ENCODE results near the gene MCC. TPM values are rescaled to one million over a fixed set of nuclear protein-coding genes. Genes with fewer than 3 reads are reported as not detected.

Gene MCC
- total and polyA plus RNA-seq, 2 of the 4 experiments (the other 2 are of a cell fraction) = 5.0 to 20.6 TPM

DNA sequence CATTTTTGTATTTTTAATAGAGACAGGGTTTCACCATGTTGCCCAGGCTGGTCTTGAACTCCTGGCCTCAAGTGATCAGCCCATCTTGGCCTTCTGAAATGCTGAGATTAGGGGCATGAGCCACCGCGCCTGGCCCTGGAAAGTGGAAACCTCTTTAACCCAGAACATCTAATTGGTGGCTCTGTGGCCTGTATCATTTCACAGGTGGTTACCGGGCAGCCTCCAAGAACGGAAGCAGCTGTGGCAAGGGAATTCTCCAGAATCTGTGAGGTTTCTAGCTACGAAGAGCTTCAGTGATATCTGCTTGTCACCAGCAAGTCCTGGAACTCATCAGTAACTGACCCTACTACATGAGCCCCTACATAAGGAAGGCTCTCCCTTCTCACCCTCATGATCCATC, 316.7 kb downstream of the MCC start:
- no peak overlapping the region; the same call in 1 of the 2 replicates for H2BK20ac ChIP-seq (ENCODE audit: low read depth, low read length)
- H3K36me3 ChIP-seq (ENCODE audit: control insufficient read depth, insufficient read depth, low read length) = no peaks in the 10 kb centered on the region
- dilution Hi-C loops (cut with HindIII; ENCODE audit: low sequenced_read_pairs, unreplicated experiment) = no loop called here
- H3K4ac ChIP-seq (ENCODE audit: low read depth, low read length) = 0 out of 2 replicates have a peak overlapping the region, but pooled peaks have one; percentile 9
- H2BK5ac ChIP-seq (ENCODE audit: low read depth, low read length, poor library complexity, severe bottlenecking) = no peak overlapping the region
- no peak overlapping the region for H3K4me3 ChIP-seq (ENCODE audit: insufficient read depth, low read depth, low read length)
- H3K14ac ChIP-seq (replicated peaks; ENCODE audit: low read depth, low read length) = no peak overlapping the region
- no peak overlapping the region for H2AK5ac ChIP-seq (ENCODE audit: low read depth, low read length)
- TF ChIP-seq RCOR1 (IDR thresholded peaks at IDR 0.05; ENCODE audit: insufficient replicate concordance, low read length) (no peak), CHD1 (IDR thresholded peaks at IDR 0.05; ENCODE audit: low read depth, low read length) (no peak), RFX5 (IDR thresholded peaks at IDR 0.05; ENCODE audit: low read depth, low read length) (no peak), MXI1 (IDR thresholded peaks at IDR 0.05; ENCODE audit: borderline replicate concordance, low read depth, low read length) (no peak), NFE2L2 (IDR thresholded peaks at IDR 0.05; ENCODE audit: low read depth, low read length) (no peak), FOS (IDR thresholded peaks at IDR 0.05; ENCODE audit: low read depth, low read length) (no peak), RAD21 (IDR thresholded peaks at IDR 0.05; ENCODE audit: low read length) (no peak), MAFK (IDR thresholded peaks at IDR 0.05; ENCODE audit: low read depth, low read length) (no peak)
- TF ChIP-seq, protein P1, sequence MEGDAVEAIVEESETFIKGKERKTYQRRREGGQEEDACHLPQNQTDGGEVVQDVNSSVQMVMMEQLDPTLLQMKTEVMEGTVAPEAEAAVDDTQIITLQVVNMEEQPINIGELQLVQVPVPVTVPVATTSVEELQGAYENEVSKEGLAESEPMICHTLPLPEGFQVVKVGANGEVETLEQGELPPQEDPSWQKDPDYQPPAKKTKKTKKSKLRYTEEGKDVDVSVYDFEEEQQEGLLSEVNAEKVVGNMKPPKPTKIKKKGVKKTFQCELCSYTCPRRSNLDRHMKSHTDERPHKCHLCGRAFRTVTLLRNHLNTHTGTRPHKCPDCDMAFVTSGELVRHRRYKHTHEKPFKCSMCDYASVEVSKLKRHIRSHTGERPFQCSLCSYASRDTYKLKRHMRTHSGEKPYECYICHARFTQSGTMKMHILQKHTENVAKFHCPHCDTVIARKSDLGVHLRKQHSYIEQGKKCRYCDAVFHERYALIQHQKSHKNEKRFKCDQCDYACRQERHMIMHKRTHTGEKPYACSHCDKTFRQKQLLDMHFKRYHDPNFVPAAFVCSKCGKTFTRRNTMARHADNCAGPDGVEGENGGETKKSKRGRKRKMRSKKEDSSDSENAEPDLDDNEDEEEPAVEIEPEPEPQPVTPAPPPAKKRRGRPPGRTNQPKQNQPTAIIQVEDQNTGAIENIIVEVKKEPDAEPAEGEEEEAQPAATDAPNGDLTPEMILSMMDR (conservative IDR thresholded peaks at IDR 0.05; ENCODE audit: low read depth, low read length) = no peak
- TF ChIP-seq, protein P2, sequence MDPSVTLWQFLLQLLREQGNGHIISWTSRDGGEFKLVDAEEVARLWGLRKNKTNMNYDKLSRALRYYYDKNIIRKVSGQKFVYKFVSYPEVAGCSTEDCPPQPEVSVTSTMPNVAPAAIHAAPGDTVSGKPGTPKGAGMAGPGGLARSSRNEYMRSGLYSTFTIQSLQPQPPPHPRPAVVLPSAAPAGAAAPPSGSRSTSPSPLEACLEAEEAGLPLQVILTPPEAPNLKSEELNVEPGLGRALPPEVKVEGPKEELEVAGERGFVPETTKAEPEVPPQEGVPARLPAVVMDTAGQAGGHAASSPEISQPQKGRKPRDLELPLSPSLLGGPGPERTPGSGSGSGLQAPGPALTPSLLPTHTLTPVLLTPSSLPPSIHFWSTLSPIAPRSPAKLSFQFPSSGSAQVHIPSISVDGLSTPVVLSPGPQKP (IDR thresholded peaks at IDR 0.05; ENCODE audit: borderline replicate concordance, low read depth, low read length) = no peak
- no peak overlapping the region for H2AFZ ChIP-seq (replicated peaks; ENCODE audit: low read length, poor library complexity)
- H2BK15ac ChIP-seq (ENCODE audit: low read depth, low read length) = no peak overlapping the region
- no peak overlapping the region for H4K91ac ChIP-seq (ENCODE audit: insufficient read depth, low read depth, low read length)
- no peak overlapping the region for H3K27ac ChIP-seq (ENCODE audit: insufficient read depth, low read length)
- no peaks in the 10 kb centered on the region for H3K9me3 ChIP-seq (ENCODE audit: control insufficient read depth, insufficient read depth, low read length)
- peaks cover 7% of the 10 kb centered on the region for H3K4me1 ChIP-seq (ENCODE audit: control insufficient read depth, insufficient read depth, low read length)
- DNase-seq (no peak), ATAC-seq (ENCODE audit: low read depth) (no peak)
- H4K8ac ChIP-seq (ENCODE audit: low read depth in 2 of 2, low read length in 2 of 2) = no peak overlapping the region
- no peak overlapping the region; the same call in 1 of the 2 replicates for H3K18ac ChIP-seq (ENCODE audit: low read depth, low read length)
- no TSS peak for BruUV-seq (replicated peaks)
- no peak overlapping the region for H2BK120ac ChIP-seq (ENCODE audit: low read depth, low read length)
- intact Hi-C loops (cut with micrococcal nuclease) = no loop called here
- H3K27me3 ChIP-seq (ENCODE audit: control insufficient read depth, insufficient read depth, low read length) = no peaks in the 10 kb centered on the region
- H2AK9ac ChIP-seq (replicated peaks; ENCODE audit: low read depth, low read length, poor library complexity) = no peak overlapping the region
- no peak overlapping the region for H3K23ac ChIP-seq (ENCODE audit: low read depth, low read length)
- POLR2A ChIA-PET (ENCODE audit: unreplicated experiment) = no interaction called here
- H4K20me1 ChIP-seq (ENCODE audit: insufficient read depth, low read length) = peaks cover 4% of the 10 kb centered on the region
- CTCF ChIA-PET = interaction anchor here (1.2 kb wide), 1 partner anchor 109 kb away, joined by 3 read pairs; no protein-coding TSS in a partner anchor
- WGBS, 2 experiments (ENCODE audit: extremely low coverage in 2 of 2, insufficient read length in 1 of 2) = 100% methylated on average over 3 of the region's 5 CpGs; no CpG with 5 or more reads in 1 of the 2 experiments
- in situ Hi-C loops (cut with MboI; ENCODE audit: low sequenced_read_pairs) = no loop called here
- peaks cover 7 to 17% of the 10 kb centered on the region in 2 experiments; a peak in 2 of 4 replicates for H3K79me1 ChIP-seq (ENCODE audit: low read depth in 1 of 2, low read length in 2 of 2)
- H3K4me2 ChIP-seq (ENCODE audit: low read depth, low read length) = no peak overlapping the region
- H3K9ac ChIP-seq (ENCODE audit: low read depth, low read length) = no peak overlapping the region
- H3K9me1 ChIP-seq (ENCODE audit: insufficient read depth, low read length) = 0 out of 2 replicates have a peak, but pooled peaks cover 4% of the 10 kb centered on the region
- H4K5ac ChIP-seq (ENCODE audit: low read depth, low read length) = no peak overlapping the region
- no peak overlapping the region for H3K56ac ChIP-seq (ENCODE audit: extremely low read depth, insufficient read depth, low read length)
